Upper lobe of right lung (tissue), 1 donor: ENCODE measurements around the gene SMTN. TPM values are rescaled to one million over a fixed set of nuclear protein-coding genes. Genes with fewer than 3 reads are reported as not detected.

Experiments used
- ATAC-seq: fragments of 200-7000 bp; cut with Tn5 transposase; one replicate; pipeline ENCODE4 v1.9.1; 2020; ENCODE audit warnings: mild to moderate bottlenecking, moderate library complexity
- DNase-seq: peaks from one replicate; pipeline ENCODE4 v3.0.0-alpha.2; 2020
- H3K27ac ChIP-seq: fragments of 200-600 bp; one replicate; pipeline ENCODE4 v1.8.0; 2022
- H3K27me3 ChIP-seq: fragments of 200-600 bp; one replicate; pipeline ENCODE4 v1.8.0; 2022; ENCODE audit warnings: mild to moderate bottlenecking
- H3K36me3 ChIP-seq: fragments of 200-600 bp; one replicate; pipeline ENCODE4 v1.8.0; 2022
- H3K4me1 ChIP-seq: fragments of 200-600 bp; one replicate; pipeline ENCODE4 v1.8.0; 2022
- H3K4me3 ChIP-seq: fragments of 200-600 bp; one replicate; pipeline ENCODE4 v1.8.0; 2022; ENCODE audit warnings: mild to moderate bottlenecking
- H3K9me3 ChIP-seq: fragments of 200-600 bp; one replicate; pipeline ENCODE4 v1.8.0; 2022
- intact Hi-C: fragments of 100-400 bp; cut with DNase I; formaldehyde crosslinking; loops from one replicate; pipeline ENCODE4 v1.11.0; 2022
- total RNA-seq: library from RNA; stranded (reverse); fragmentation: NEBNext Ultra II Directional; extraction: Animal tissue kit (Norgen Biotek cat#: 25700); gene quantifications from one replicate; pipeline ENCODE4 v1.2.1, GENCODE V29; 2021
- TF ChIP-seq, protein P1 (sequence below): fragments of 200-600 bp; IDR thresholded peaks from one replicate; pipeline ENCODE4 v1.8.0; 2022; ENCODE audit warnings: antibody characterized with exemption
- donor health status: DM: no; HTN: yes; CAD: no; lungs with severe emphysema.

SMTN gene
- total RNA-seq, 1 donor from 2014 or later: 71.6 TPM

DNA sequence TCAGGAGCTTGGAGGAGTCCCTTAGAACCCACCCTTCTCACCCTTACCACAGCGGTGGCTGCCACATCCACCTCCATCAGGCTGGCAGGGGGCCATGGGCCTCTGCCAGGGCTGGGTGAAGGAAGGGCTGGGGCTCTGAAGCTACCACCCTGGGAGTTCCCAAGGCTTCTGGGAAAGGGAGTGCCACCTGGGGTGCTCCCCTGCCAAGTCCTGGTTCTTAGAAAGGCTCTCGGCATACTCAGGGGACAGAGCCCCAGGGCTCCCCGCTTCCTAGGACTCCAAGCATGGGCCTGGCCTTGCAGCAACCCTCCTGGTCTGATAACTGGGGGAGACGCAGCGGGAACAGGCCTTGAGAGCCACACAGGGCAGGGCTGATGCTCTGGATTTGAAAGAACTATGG is 59.6 kb downstream of the SMTN start:
- Histone ChIP-seq H3K4me3 (no peak overlapping the region), H3K27me3 (no peaks in the 10 kb centered on the region), H3K9me3 (no peaks in the 10 kb centered on the region), H3K4me1 (no peaks in the 10 kb centered on the region), H3K36me3 (no peaks in the 10 kb centered on the region), H3K27ac (peak overlapping the region; percentile 36)
- DNase-seq (no peak), ATAC-seq (peak; percentile 60)
- intact Hi-C loops: no loop called here
- TF ChIP-seq, protein P1, sequence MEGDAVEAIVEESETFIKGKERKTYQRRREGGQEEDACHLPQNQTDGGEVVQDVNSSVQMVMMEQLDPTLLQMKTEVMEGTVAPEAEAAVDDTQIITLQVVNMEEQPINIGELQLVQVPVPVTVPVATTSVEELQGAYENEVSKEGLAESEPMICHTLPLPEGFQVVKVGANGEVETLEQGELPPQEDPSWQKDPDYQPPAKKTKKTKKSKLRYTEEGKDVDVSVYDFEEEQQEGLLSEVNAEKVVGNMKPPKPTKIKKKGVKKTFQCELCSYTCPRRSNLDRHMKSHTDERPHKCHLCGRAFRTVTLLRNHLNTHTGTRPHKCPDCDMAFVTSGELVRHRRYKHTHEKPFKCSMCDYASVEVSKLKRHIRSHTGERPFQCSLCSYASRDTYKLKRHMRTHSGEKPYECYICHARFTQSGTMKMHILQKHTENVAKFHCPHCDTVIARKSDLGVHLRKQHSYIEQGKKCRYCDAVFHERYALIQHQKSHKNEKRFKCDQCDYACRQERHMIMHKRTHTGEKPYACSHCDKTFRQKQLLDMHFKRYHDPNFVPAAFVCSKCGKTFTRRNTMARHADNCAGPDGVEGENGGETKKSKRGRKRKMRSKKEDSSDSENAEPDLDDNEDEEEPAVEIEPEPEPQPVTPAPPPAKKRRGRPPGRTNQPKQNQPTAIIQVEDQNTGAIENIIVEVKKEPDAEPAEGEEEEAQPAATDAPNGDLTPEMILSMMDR: no peak

DNA sequence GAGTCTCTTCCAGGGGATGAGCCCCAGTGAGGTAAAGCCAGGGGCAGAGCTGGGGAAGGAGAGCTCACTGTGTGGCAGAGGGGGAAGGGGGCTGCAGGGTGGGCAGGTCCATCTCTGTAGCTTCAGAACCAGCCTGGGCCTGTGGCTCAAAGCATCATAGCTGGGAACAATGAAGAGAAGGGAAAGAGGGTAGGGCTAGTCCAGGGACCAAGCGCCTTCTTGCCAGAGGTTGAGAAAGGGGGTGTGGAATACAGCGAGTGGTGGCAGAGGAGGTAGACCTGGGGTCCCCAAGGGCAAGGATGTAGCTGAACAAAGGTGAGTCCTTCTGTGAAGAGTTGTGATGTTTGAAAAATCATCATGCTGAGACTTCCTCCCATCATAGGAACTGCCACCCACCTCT is 60.4 kb downstream of the SMTN start:
- H3K4me3 ChIP-seq: no peak overlapping the region
- H3K9me3 ChIP-seq: no peaks in the 10 kb centered on the region
- H3K27ac ChIP-seq: peak overlapping the region; percentile 36
- no peak for ATAC-seq
- no peaks in the 10 kb centered on the region for H3K27me3 ChIP-seq
- no peaks in the 10 kb centered on the region for H3K4me1 ChIP-seq
- H3K36me3 ChIP-seq: no peaks in the 10 kb centered on the region
- intact Hi-C loops: no loop called here
- peak; percentile 38 for DNase-seq
- TF ChIP-seq, protein P1: no peak

DNA sequence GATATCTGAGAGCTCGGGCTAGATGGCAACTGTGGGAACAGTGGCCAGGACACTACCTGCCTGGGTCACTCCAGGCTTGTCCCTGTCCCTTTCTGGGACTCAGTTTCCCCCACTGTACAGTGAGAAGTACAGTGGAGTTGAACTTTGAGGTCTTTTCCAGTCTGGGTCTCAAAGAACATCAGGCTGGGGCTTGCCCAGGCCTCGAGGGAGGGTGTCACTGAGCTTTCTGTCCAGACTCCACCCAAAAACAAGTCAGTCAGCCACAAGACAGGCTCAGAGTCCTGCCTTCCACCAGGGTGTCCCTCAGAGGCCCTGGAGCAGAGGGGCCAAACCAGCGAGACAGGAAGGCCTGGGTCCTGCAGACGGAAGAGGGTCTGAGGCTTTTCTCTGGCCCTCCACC is 61.2 kb downstream of the SMTN start:
- H3K4me3 ChIP-seq: no peak overlapping the region
- no peaks in the 10 kb centered on the region for H3K36me3 ChIP-seq
- ATAC-seq (no peak), DNase-seq (peak; percentile 44)
- TF ChIP-seq, protein P1: no peak
- no peaks in the 10 kb centered on the region for H3K9me3 ChIP-seq
- intact Hi-C loops: no loop called here
- H3K27ac ChIP-seq: no peak overlapping the region
- no peaks in the 10 kb centered on the region for H3K27me3 ChIP-seq
- H3K4me1 ChIP-seq: no peaks in the 10 kb centered on the region

DNA sequence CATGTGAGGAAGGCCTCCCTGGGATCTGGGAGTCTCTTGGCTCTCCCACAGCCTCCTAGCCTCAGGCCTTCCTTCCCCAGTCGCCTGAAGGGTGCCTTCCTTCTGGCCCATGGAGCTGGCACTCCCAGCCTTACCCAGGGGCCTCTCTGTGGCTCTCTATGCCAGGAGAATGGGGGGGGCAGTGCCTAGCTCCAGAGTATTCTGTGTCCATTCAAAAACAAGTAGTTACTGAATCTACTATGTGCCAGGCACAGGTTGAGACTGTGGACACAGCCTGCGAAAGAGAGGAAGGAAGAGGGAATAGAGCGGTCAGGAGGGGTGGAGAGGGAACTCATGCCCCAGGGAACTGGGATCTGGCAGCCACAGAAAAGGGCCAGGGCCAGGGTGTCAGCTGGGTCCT is 61.9 kb downstream of the SMTN start:
- no peaks in the 10 kb centered on the region for H3K27me3 ChIP-seq
- ATAC-seq (no peak), DNase-seq (peak; percentile 28)
- H3K27ac ChIP-seq: no peak overlapping the region
- intact Hi-C loops: no loop called here
- TF ChIP-seq, protein P1: no peak
- H3K9me3 ChIP-seq: no peaks in the 10 kb centered on the region
- no peak overlapping the region for H3K4me3 ChIP-seq
- no peaks in the 10 kb centered on the region for H3K36me3 ChIP-seq
- no peaks in the 10 kb centered on the region for H3K4me1 ChIP-seq

DNA sequence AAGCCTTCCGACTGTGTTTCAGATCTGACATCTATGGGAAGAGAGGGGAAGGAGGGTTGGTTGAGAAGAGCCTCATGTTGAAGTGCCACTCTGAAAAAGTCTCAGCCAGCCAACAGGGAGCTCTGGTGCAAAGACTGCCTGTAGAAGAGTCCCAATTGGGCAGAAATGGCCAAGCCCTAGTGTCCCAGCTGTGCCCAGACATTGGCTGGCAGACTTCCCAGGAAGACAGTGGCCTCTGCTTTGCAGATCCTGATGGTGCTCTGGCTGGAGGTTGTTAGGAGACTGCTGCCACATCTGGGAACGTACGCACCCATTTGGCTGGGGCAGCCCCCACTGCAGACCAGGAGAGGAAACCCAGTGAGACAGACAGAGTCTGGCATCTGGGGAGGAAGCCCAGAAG is 62.4 kb downstream of the SMTN start:
- Histone ChIP-seq H3K27me3 (no peaks in the 10 kb centered on the region), H3K9me3 (no peaks in the 10 kb centered on the region), H3K27ac (no peak overlapping the region), H3K36me3 (no peaks in the 10 kb centered on the region), H3K4me1 (peaks cover under 1% of the 10 kb centered on the region), H3K4me3 (no peak overlapping the region)
- ATAC-seq (no peak), DNase-seq (peak; percentile 54)
- intact Hi-C loops: no loop called here
- TF ChIP-seq, protein P1: no peak

DNA sequence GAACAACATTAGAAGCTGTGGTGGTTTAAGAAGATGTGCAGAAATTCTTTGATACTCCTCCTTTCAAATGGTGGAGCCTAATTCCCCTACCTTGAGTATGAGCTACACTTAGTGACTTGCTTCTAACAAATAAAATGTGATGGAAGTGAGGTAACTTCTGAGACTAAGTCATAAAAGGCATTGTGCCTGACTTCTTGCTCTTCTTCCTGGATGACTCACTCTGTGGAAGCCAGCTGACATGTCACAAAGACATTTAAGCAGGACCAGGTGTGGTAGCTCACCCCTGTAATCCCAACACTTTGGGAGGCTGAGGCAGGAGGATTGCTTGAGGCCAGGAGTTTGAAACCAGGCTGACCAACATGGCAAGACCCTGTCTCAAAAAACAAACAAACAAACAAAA is 63.1 kb downstream of the SMTN start:
- intact Hi-C loops: no loop called here
- Histone ChIP-seq H3K9me3 (no peaks in the 10 kb centered on the region), H3K27me3 (no peaks in the 10 kb centered on the region), H3K27ac (no peak overlapping the region), H3K4me1 (peaks cover 4% of the 10 kb centered on the region), H3K36me3 (no peaks in the 10 kb centered on the region), H3K4me3 (no peak overlapping the region)
- TF ChIP-seq, protein P1: no peak
- no peak for DNase-seq
- no peak for ATAC-seq
